ENCODE results near the gene MXD1. TPM values are rescaled to one million over a fixed set of nuclear protein-coding genes. Genes with fewer than 3 reads are reported as not detected.

The MXD1 gene
- total RNA-seq, 3 donors from 2014 or later: 5.8 to 17.3 (median 10.2) TPM

DNA sequence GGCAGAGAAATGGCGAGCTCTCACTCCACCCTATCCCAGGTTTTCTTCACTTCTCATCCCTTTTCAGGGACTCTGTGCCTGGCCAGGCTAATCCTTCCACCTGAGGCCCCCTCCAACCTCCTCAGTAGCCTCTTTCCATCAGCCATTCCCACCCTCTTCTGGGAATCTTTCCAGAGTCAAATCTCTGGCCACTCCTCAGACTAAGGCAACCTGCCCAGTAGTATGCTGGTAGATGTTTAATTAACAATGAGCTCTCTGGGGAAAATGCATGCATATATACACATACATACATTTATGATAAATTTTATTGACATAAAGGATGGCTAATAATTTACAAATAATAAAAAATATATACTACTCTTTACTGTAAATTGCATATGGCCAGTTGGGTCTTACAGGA, 57.9 kb downstream of the MXD1 start:
- no peaks in the 10 kb centered on the region for H3K36me3 ChIP-seq

GRCh38 chr2:69973335-69973735, 58.4 kb downstream of the MXD1 start:
- H3K4me3 ChIP-seq: no peak overlapping the region
- no peak for DNase-seq (ENCODE audit: low spot score in 2 of 2)
- H3K9me3 ChIP-seq: no peaks in the 10 kb centered on the region
- TF ChIP-seq POLR2AphosphoS5 (IDR thresholded peaks at IDR 0.05) (no peak), CTCF (IDR thresholded peaks at IDR 0.05) (no peak), POLR2A (IDR thresholded peaks at IDR 0.05) (no peak)
- intact Hi-C loops (cut with DNase I; ENCODE audit: low total_unique reads): no loop called here
- H3K27me3 ChIP-seq: no peaks in the 10 kb centered on the region
- H3K4me1 ChIP-seq: no peaks in the 10 kb centered on the region
- no peaks in the 10 kb centered on the region for H3K36me3 ChIP-seq
- no peak overlapping the region for H3K27ac ChIP-seq

More for the DNA sequence above, 57.9 kb downstream of the MXD1 start:
- no peak for DNase-seq (ENCODE audit: low spot score in 2 of 2)
- no peak for TF ChIP-seq POLR2A (IDR thresholded peaks at IDR 0.05)
- no peak for TF ChIP-seq CTCF (IDR thresholded peaks at IDR 0.05)
- no peak for TF ChIP-seq POLR2AphosphoS5 (IDR thresholded peaks at IDR 0.05)
- intact Hi-C loops (cut with DNase I; ENCODE audit: low total_unique reads): no loop called here
- Histone ChIP-seq H3K27ac (no peak overlapping the region), H3K4me1 (no peaks in the 10 kb centered on the region), H3K4me3 (no peak overlapping the region), H3K9me3 (no peaks in the 10 kb centered on the region), H3K27me3 (no peaks in the 10 kb centered on the region)

- Histone ChIP-seq H3K27ac (peak overlapping the region in 1 of 2 donors; percentile 58), H3K27me3 (no peaks in the 10 kb centered on the region), H3K9me3 (no peaks in the 10 kb centered on the region), H3K4me1 (no peaks in the 10 kb centered on the region), H3K36me3 (no peaks in the 10 kb centered on the region), H3K4me3 (no peak overlapping the region)
- intact Hi-C loops (cut with DNase I; ENCODE audit: low total_unique reads): no loop called here
- no peak for TF ChIP-seq POLR2AphosphoS5 (IDR thresholded peaks at IDR 0.05)
- no peak for TF ChIP-seq POLR2A (IDR thresholded peaks at IDR 0.05)
- no peak for DNase-seq (ENCODE audit: low spot score in 2 of 2)
These were observed 60.4 kb downstream of the MXD1 start for GRCh38 chr2:69975136-69975852.

GRCh38 chr2:69975853-69976462, 61.0 kb downstream of the MXD1 start:
- Histone ChIP-seq H3K27ac (peak overlapping the region; percentile 43 to 58), H3K4me3 (no peak overlapping the region)
- no peak for DNase-seq (ENCODE audit: low spot score in 2 of 2)

DNA sequence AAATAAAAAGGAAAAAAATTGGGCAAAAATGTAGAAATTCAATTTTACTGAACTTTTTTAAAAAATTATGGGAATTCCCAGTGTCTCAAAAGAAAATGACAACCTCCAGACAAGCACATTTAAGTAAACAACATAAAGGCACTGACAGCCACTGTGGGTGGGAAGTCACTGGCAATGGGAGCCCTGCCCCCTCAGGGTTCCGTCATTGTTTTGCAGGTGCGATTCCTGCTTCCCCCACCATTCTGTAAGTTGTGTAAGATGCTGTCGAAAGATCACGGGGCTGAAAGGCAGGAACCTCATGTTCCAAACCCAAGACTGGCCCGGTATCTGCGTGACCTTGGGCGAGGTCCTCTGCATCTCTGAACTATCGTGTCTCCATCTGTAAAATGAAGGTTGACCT, 62.3 kb downstream of the MXD1 start:
- intact Hi-C loops (cut with DNase I; ENCODE audit: low total_unique reads): no loop called here
- Histone ChIP-seq H3K27me3 (no peaks in the 10 kb centered on the region), H3K9me3 (no peaks in the 10 kb centered on the region), H3K4me1 (no peaks in the 10 kb centered on the region), H3K4me3 (no peak overlapping the region), H3K27ac (peak overlapping the region in 1 of 2 donors; percentile 43), H3K36me3 (no peaks in the 10 kb centered on the region)
- TF ChIP-seq CTCF (IDR thresholded peaks at IDR 0.05) (no peak), POLR2AphosphoS5 (IDR thresholded peaks at IDR 0.05) (no peak), POLR2A (IDR thresholded peaks at IDR 0.05) (no peak)
- no peak for DNase-seq (ENCODE audit: low spot score in 2 of 2)

More at GRCh38 chr2:69975853-69976462, 61.0 kb downstream of the MXD1 start:
- Histone ChIP-seq H3K4me1 (no peaks in the 10 kb centered on the region), H3K27me3 (no peaks in the 10 kb centered on the region), H3K36me3 (no peaks in the 10 kb centered on the region), H3K9me3 (no peaks in the 10 kb centered on the region)
- TF ChIP-seq POLR2AphosphoS5 (IDR thresholded peaks at IDR 0.05): no peak
- TF ChIP-seq CTCF (IDR thresholded peaks at IDR 0.05): no peak
- no peak for TF ChIP-seq POLR2A (IDR thresholded peaks at IDR 0.05)
- intact Hi-C loops (cut with DNase I; ENCODE audit: low total_unique reads): no loop called here

Data from breast epithelium (tissue), 4 donors.